Heart left ventricle (tissue), 16 donors: ENCODE results near the gene TAPBP. TPM values are rescaled to one million over a fixed set of nuclear protein-coding genes. Genes with fewer than 3 reads are reported as not detected.
"Not testable (repeated sequence)": the region's sequence is repeated elsewhere in the genome, so short reads cannot be mapped to it uniquely, and the experiment has no call there.

Experiments used
- ATAC-seq, 4 donors: fragments of 200-7000 bp; cut with Tn5 transposase; one replicate each; pipeline ENCODE4 v1.9.1; 2020 to 2022; ENCODE audit warnings: moderate library complexity in 4 of 4, mild to moderate bottlenecking in 3 of 4, moderate number of reproducible peaks in 1 of 4
- DNase-seq, 5 donors: peaks; one replicate each; pipeline ENCODE4 v3.0.0-alpha.2; 2020
- H3K27ac ChIP-seq, 12 donors: fragments of 200-600 bp; sonication (generic) in 4 of 12; one replicate each; pipeline versions ENCODE4 v1.5.0 to v1.8.0; 2016 to 2022; ENCODE audit warnings: mild to moderate bottlenecking in 2 of 12
- H3K27me3 ChIP-seq, 9 donors: fragments of 200-600 bp; sonication (generic) in 2 of 9; one replicate each; pipeline versions ENCODE4 v1.5.1 to v1.8.0; 2016 to 2022; ENCODE audit warnings: mild to moderate bottlenecking in 3 of 9
- H3K36me3 ChIP-seq, 9 donors: fragments of 200-600 bp; sonication (generic) in 2 of 9; one replicate each; pipeline versions ENCODE4 v1.5.0 to v1.8.0; 2018 to 2022; ENCODE audit warnings: mild to moderate bottlenecking in 2 of 9
- H3K4me1 ChIP-seq, 12 donors: fragments of 200-600 bp; sonication (generic) in 4 of 12; one replicate each; pipeline versions ENCODE4 v1.5.0 to v1.8.0; 2016 to 2022; ENCODE audit warnings: mild to moderate bottlenecking in 3 of 12
- H3K4me3 ChIP-seq, 12 donors: fragments of 200-600 bp; sonication (generic) in 4 of 12; one replicate each; pipeline versions ENCODE4 v1.5.0 to v1.8.0; 2017 to 2022; ENCODE audit warnings: mild to moderate bottlenecking in 9 of 12, moderate library complexity in 4 of 12
- H3K9me3 ChIP-seq, 12 donors: fragments of 200-600 bp; sonication (generic) in 4 of 12; one replicate each; pipeline versions ENCODE4 v1.5.0 to v1.8.0; 2016 to 2022; ENCODE audit warnings: mild to moderate bottlenecking in 1 of 12
- CTCF ChIP-seq, 12 donors: fragments of 200-600 bp; sonication (generic) in 4 of 12; IDR thresholded peaks; one replicate each; pipeline versions ENCODE4 v1.5.0 to v1.8.0; 2018 to 2022; ENCODE audit warnings: antibody characterized with exemption in 12 of 12, mild to moderate bottlenecking in 5 of 12
- POLR2A ChIP-seq, 2 donors: fragments of 450-650 bp; IDR thresholded peaks; one replicate each; pipeline ENCODE4 v1.6.1; 2017; ENCODE audit warnings: antibody characterized with exemption in 2 of 2, mild to moderate bottlenecking in 2 of 2, moderate library complexity in 2 of 2
- WGBS, 4 donors: extraction: QIAGEN DNeasy Blood & Tissue Kit in 2 of 4; methylation state at CpG; one replicate each; pipeline versions ENCODE4 v1.1.5 to v1.1.7; 2013 to 2018; 5-methylcytosine and 5-hydroxymethylcytosine counted together
- intact Hi-C, 10 donors: fragments of 100-400 bp; cut with DNase I; formaldehyde crosslinking; loops; one replicate each; pipeline versions ENCODE4 v1.11.1 to v1.14.2; 2022
- polyA plus RNA-seq, 2 donors: library from polyadenylated mRNA; stranded (reverse); fragments of 200-250 nt; gene quantifications; one replicate each; pipeline ENCODE4 v1.2.3, GENCODE V29; 2013
- total RNA-seq, 9 donors: library from RNA; depleted of rRNA in 2 of 9; stranded (reverse); fragments of >200 nt in 2 of 9; fragmentation: NEBNext Ultra II Directional in 3 of 9; extraction: Animal tissue kit (Norgen Biotek cat#: 25700) in 3 of 9; gene quantifications; one replicate each; pipeline versions ENCODE4 v1.1.0 to v1.2.4, GENCODE V29; 2016 to 2023
- donor health status: ischemic (EF 13 %, LVEDD 7.1; RV severe dilation, severe dysfunction).
- donor health status: healthy with polysubstance abuse.
- donor health status: DM: no; HTN: yes; CAD: no.
- donor health status: DM: no; HTN: no; CAD: no.
- donor health status: ischemic (EF 25% LVEDD 6.9; RV normal size, moderate dysfunction).
- donor health status: ischemic (EF 25% LVEDD 5.7; RV mildly dilated, moderate dysfunction).
- donor health status: healthy.
- donor health status: DM: yes; HTN: yes; CAD: no.
- donor health status: ischemic (EF 35%, LVEDD 5.7; RV mildly dilated, moderate dysfunction).
- donor health status: nonischemic (EF 11% LVEDD 7.7; RV severe dilation, severe dysfunction).
- donor health status: DM: yes; HTN: yes; CAD: no.
- donor health status: PGD.
- donor health status: ischemic (EF 29% LVEDD 5.4; RV normal size, mild dysfunction).
- donor health status: nonischemic (EF 23%, LVEDD 6.1; RV moderate dilation, normal function).

Gene TAPBP
- total and polyA plus RNA-seq, 11 donors = 28.3 to 248 (median 86.0) TPM

- WGBS, 4 donors = 0 to 1% (median 0%) methylated on average over 42 to 43 of the region's 43 CpGs
- Histone ChIP-seq H3K27ac (peak within 1 kb of the TSS; percentile 49 to 89 (median 81)), H3K27me3 (no peaks in the 10 kb centered on the region), H3K4me1 (peaks cover 0 to 25% (median 18%) of the 10 kb centered on the region in 12 donors), H3K9me3 (no peaks in the 10 kb centered on the region), H3K4me3 (peak within 1 kb of the TSS; percentile 60 to 90 (median 73)), H3K36me3 (peaks cover 0 to 77% (median 64%) of the 10 kb centered on the region in 9 donors)
- no peak for TF ChIP-seq CTCF (IDR thresholded peaks at IDR 0.05)
- peak in 1 of 2 donors; percentile 32 for TF ChIP-seq POLR2A (IDR thresholded peaks at IDR 0.05)
- DNase-seq (peak; percentile 74 to 87 (median 86)), ATAC-seq (peak; percentile 92 to 98 (median 95))
- intact Hi-C loops = loop anchor here in 3 of 10 donors (1.0 to 2.0 kb wide), 2 partner anchors 10 to 16 kb away; partner anchors contain the start of gene RPS18 (in 1 of the 3)
These were observed 24.7 kb downstream of the TAPBP start, which contains the start of the genes PFDN6 and WDR46 for GRCh38 chr6:33288921-33289783. PFDN6 (plus strand) TSS chr6:33289601; CDS start chr6:33289857, 256 bp downstream. WDR46 (minus strand) TSS chr6:33289239; CDS start chr6:33289170, 69 bp downstream.

GRCh38 chr6:33288141-33288920 is 25.5 kb downstream of the TAPBP start:
- H3K9me3 ChIP-seq = no peaks in the 10 kb centered on the region
- peaks cover 0 to 25% (median 18%) of the 10 kb centered on the region in 12 donors for H3K4me1 ChIP-seq
- H3K27me3 ChIP-seq = no peaks in the 10 kb centered on the region
- WGBS, 4 donors = 13 to 19% (median 13%) methylated on average over 17 to 21 of the region's 21 CpGs
- peak overlapping the region in 11 of 12 donors; percentile 48 to 89 (median 81) for H3K27ac ChIP-seq
- TF ChIP-seq POLR2A (IDR thresholded peaks at IDR 0.05) (no peak), CTCF (IDR thresholded peaks at IDR 0.05) (no peak)
- H3K36me3 ChIP-seq = peaks cover 0 to 77% (median 64%) of the 10 kb centered on the region in 9 donors
- H3K4me3 ChIP-seq = peak overlapping the region; percentile 60 to 90 (median 73)
- ATAC-seq = no peak
- DNase-seq = no peak
- intact Hi-C loops = loop anchor here in 1 of 10 donors (2.0 kb wide), 1 partner anchor 16 kb away; the partner anchor contains the start of gene RPS18

- no peak for ATAC-seq
- intact Hi-C loops = no loop called here
These were observed 26.6 kb downstream of the TAPBP start for GRCh38 chr6:33286946-33287914.

GRCh38 chr6:33285214-33285613 is 28.7 kb downstream of the TAPBP start:
- ATAC-seq, H3K4me3 ChIP-seq, DNase-seq, H3K9me3 ChIP-seq, H3K27ac ChIP-seq, H3K27me3 ChIP-seq, intact Hi-C loops: not testable (repeated sequence)
- WGBS, 4 donors = 83 to 95% (median 88%) methylated on average over 4 of the region's 4 CpGs
- Histone ChIP-seq H3K4me1 (peaks cover 0 to 18% (median 14%) of the 10 kb centered on the region in 12 donors), H3K36me3 (peaks cover 0 to 78% (median 61%) of the 10 kb centered on the region in 9 donors)

More at GRCh38 chr6:33286946-33287914, 26.6 kb downstream of the TAPBP start:
- Histone ChIP-seq H3K36me3 (peaks cover 0 to 77% (median 64%) of the 10 kb centered on the region in 9 donors), H3K27ac (no peak overlapping the region), H3K27me3 (no peaks in the 10 kb centered on the region), H3K4me3 (peak overlapping the region in 1 of 12 donors; percentile 77), H3K4me1 (peaks cover 0 to 25% (median 18%) of the 10 kb centered on the region in 12 donors), H3K9me3 (no peaks in the 10 kb centered on the region)
- 87 to 94% (median 90%) methylated on average over 21 to 22 of the region's 22 CpGs for WGBS, 4 donors
- DNase-seq = no peak
- TF ChIP-seq CTCF (IDR thresholded peaks at IDR 0.05) (no peak), POLR2A (IDR thresholded peaks at IDR 0.05) (no peak)
